Left ventricle myocardium inferior (tissue), 1 donor: Measurements from ENCODE around the gene PLXND1. TPM values are rescaled to one million over a fixed set of nuclear protein-coding genes. Genes with fewer than 3 reads are reported as not detected.

Source experiments
- DNase-seq: peaks from one replicate; pipeline ENCODE4 v3.0.0-alpha.2; 2020
- H3K27ac ChIP-seq: fragments of 200-600 bp; replicated peaks from 2 replicates; pipeline ENCODE4 v1.8.0; 2021
- H3K27me3 ChIP-seq: fragments of 200-600 bp; 2 replicates; pipeline ENCODE4 v1.8.0; 2021; ENCODE audit warnings: low read depth
- H3K36me3 ChIP-seq: fragments of 200-600 bp; 2 replicates; pipeline ENCODE4 v1.8.0; 2021
- H3K4me1 ChIP-seq: fragments of 200-600 bp; 2 replicates; pipeline ENCODE4 v1.8.0; 2021
- H3K4me3 ChIP-seq: fragments of 200-600 bp; 2 replicates; pipeline ENCODE4 v1.8.0; 2021; ENCODE audit warnings: mild to moderate bottlenecking, moderate library complexity
- H3K9me3 ChIP-seq: fragments of 200-600 bp; replicated peaks from 2 replicates; pipeline ENCODE4 v1.8.0; 2021
- CTCF ChIP-seq: fragments of 200-600 bp; IDR thresholded peaks from 2 replicates; pipeline ENCODE4 v1.8.0; 2021; ENCODE audit warnings: antibody characterized with exemption, mild to moderate bottlenecking, borderline replicate concordance
- intact Hi-C: fragments of 100-400 bp; cut with micrococcal nuclease; formaldehyde crosslinking; loops from one replicate; pipeline ENCODE4 v1.11.0; 2022
- total RNA-seq: library from RNA; stranded (reverse); fragmentation: NEBNext Ultra II Directional; extraction: Animal tissue kit (Norgen Biotek cat#: 25700); gene quantifications from one replicate; pipeline ENCODE4 v1.2.1, GENCODE V29; 2021
- donor health status: DM: no; HTN: yes; CAD: no; lungs with severe emphysema.

Gene PLXND1
- total RNA-seq, 1 donor from 2014 or later, result 45.5 TPM

GRCh38 chr3:129522953-129523352 lies 83.5 kb downstream of the PLXND1 start:
- TF ChIP-seq CTCF, result no peak
- no peak for DNase-seq
- Histone ChIP-seq H3K4me3 (no peak overlapping the region), H3K36me3 (peaks cover 11% of the 10 kb centered on the region), H3K27ac (no peak overlapping the region), H3K9me3 (no peaks in the 10 kb centered on the region), H3K27me3 (no peaks in the 10 kb centered on the region), H3K4me1 (no peaks in the 10 kb centered on the region)
- intact Hi-C loops, result no loop called here

GRCh38 chr3:129521611-129522010 lies 84.9 kb downstream of the PLXND1 start:
- no peak for TF ChIP-seq CTCF
- Histone ChIP-seq H3K9me3 (no peaks in the 10 kb centered on the region), H3K4me3 (no peak overlapping the region), H3K36me3 (peaks cover 16% of the 10 kb centered on the region), H3K27me3 (no peaks in the 10 kb centered on the region), H3K4me1 (no peaks in the 10 kb centered on the region), H3K27ac (no peak overlapping the region)
- DNase-seq, result no peak
- intact Hi-C loops, result no loop called here

- Histone ChIP-seq H3K27me3 (no peaks in the 10 kb centered on the region), H3K4me1 (no peaks in the 10 kb centered on the region), H3K36me3 (peaks cover 16% of the 10 kb centered on the region), H3K27ac (no peak overlapping the region), H3K9me3 (no peaks in the 10 kb centered on the region), H3K4me3 (no peak overlapping the region)
- no peak for TF ChIP-seq CTCF
- intact Hi-C loops, result no loop called here
- DNase-seq, result no peak
Measured at GRCh38 chr3:129520960-129521359, 85.5 kb downstream of the PLXND1 start.

GRCh38 chr3:129519896-129520715 lies 86.4 kb downstream of the PLXND1 start:
- H3K9me3 ChIP-seq, result no peaks in the 10 kb centered on the region
- no peak overlapping the region for H3K27ac ChIP-seq
- H3K4me3 ChIP-seq, result no peak overlapping the region
- peaks cover 16% of the 10 kb centered on the region for H3K36me3 ChIP-seq
- H3K4me1 ChIP-seq, result no peaks in the 10 kb centered on the region
- intact Hi-C loops, result no loop called here
- TF ChIP-seq CTCF, result no peak
- DNase-seq, result no peak
- no peaks in the 10 kb centered on the region for H3K27me3 ChIP-seq

GRCh38 chr3:129519449-129519848 lies 87.0 kb downstream of the PLXND1 start:
- no peaks in the 10 kb centered on the region for H3K4me1 ChIP-seq
- peaks cover 16% of the 10 kb centered on the region for H3K36me3 ChIP-seq
- H3K27me3 ChIP-seq, result no peaks in the 10 kb centered on the region
- H3K9me3 ChIP-seq, result no peaks in the 10 kb centered on the region
- TF ChIP-seq CTCF, result no peak
- intact Hi-C loops, result no loop called here
- no peak overlapping the region for H3K4me3 ChIP-seq
- no peak overlapping the region for H3K27ac ChIP-seq
- DNase-seq, result no peak
